Measurements from ENCODE around the gene EEFSEC.

DNA sequence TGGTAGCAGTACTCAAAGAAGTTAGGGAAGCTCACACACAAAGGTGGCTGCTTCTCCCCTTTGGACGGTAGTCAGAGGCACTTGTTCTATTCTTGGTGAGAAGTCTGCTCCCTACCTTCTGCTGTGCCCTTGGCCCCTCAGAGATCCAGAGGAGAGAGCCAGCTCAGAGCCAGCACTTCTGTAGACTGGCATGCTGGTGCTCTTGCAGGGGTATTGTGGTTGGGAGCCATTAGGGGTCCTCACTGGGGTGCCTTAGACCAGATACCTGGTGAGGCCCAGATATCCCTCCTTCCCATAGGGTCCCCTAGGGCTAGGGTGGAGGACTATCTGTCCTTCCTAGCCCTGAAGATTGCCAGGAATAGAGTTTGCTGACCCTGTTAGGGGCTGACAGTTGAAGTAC lies 140.6 kb downstream of the EEFSEC start:
- TF ChIP-seq, protein P1, sequence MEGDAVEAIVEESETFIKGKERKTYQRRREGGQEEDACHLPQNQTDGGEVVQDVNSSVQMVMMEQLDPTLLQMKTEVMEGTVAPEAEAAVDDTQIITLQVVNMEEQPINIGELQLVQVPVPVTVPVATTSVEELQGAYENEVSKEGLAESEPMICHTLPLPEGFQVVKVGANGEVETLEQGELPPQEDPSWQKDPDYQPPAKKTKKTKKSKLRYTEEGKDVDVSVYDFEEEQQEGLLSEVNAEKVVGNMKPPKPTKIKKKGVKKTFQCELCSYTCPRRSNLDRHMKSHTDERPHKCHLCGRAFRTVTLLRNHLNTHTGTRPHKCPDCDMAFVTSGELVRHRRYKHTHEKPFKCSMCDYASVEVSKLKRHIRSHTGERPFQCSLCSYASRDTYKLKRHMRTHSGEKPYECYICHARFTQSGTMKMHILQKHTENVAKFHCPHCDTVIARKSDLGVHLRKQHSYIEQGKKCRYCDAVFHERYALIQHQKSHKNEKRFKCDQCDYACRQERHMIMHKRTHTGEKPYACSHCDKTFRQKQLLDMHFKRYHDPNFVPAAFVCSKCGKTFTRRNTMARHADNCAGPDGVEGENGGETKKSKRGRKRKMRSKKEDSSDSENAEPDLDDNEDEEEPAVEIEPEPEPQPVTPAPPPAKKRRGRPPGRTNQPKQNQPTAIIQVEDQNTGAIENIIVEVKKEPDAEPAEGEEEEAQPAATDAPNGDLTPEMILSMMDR (IDR thresholded peaks at IDR 0.05), result no peak
- no peak for TF ChIP-seq ZFX (IDR thresholded peaks at IDR 0.05; ENCODE audit: borderline replicate concordance)
